Astrocyte (in vitro differentiated cells and primary cell): ENCODE measurements around the gene ATXN10. TPM values are rescaled to one million over a fixed set of nuclear protein-coding genes. Genes with fewer than 3 reads are reported as not detected.

Source experiments
- DNase-seq: peaks from one replicate; pipeline ENCODE4 v3.0.0-alpha.2; 2010; ENCODE audit warnings: low read depth
- FAIRE-seq: peaks from 2 replicates; lab custom pipeline; 2011; peaks lifted over from hg19 to GRCh38; lab: Jason Lieb, UNC
- H2AFZ ChIP-seq: 2 replicates; pipeline ENCODE4 v1.6.0; 2012; ENCODE audit warnings: low read depth, low read length, inconsistent platforms
- H3K27ac ChIP-seq: 2 replicates; pipeline ENCODE4 v1.5.1; 2011; ENCODE audit warnings: low read depth, low read length, inconsistent platforms
- H3K27me3 ChIP-seq: 2 replicates; pipeline ENCODE4 v1.6.0; 2011; ENCODE audit warnings: low read length, inconsistent platforms; ENCODE audit not compliant: insufficient read depth
- H3K36me3 ChIP-seq: 2 replicates; pipeline ENCODE4 v1.5.1; 2011; ENCODE audit warnings: low read length, inconsistent platforms; ENCODE audit not compliant: insufficient read depth
- H3K4me1 ChIP-seq: 2 replicates; pipeline ENCODE4 v1.5.1; 2011; ENCODE audit warnings: low read length, inconsistent platforms; ENCODE audit not compliant: insufficient read depth
- H3K4me2 ChIP-seq: 2 replicates; pipeline ENCODE4 v1.6.0; 2012; ENCODE audit warnings: low read length, inconsistent platforms
- H3K4me3 ChIP-seq: 2 replicates; pipeline ENCODE4 v1.5.1; 2011; ENCODE audit warnings: low read depth, mild to moderate bottlenecking, low read length, inconsistent platforms; ENCODE audit not compliant: insufficient read depth
- H3K79me2 ChIP-seq: 2 replicates; pipeline ENCODE4 v1.6.0; 2012; ENCODE audit warnings: mild to moderate bottlenecking, low read length, inconsistent platforms; ENCODE audit not compliant: insufficient read depth
- H3K9ac ChIP-seq: 2 replicates; pipeline ENCODE4 v1.6.0; 2012; ENCODE audit warnings: mild to moderate bottlenecking, low read length, inconsistent platforms
- H3K9me3 ChIP-seq: 2 replicates; pipeline ENCODE4 v1.5.1; 2012; ENCODE audit warnings: low read depth, mild to moderate bottlenecking, low read length, inconsistent platforms; ENCODE audit not compliant: insufficient read depth
- H4K20me1 ChIP-seq: 2 replicates; pipeline ENCODE4 v1.6.0; 2012; ENCODE audit warnings: low read length, inconsistent platforms; ENCODE audit not compliant: insufficient read depth
- H3K27ac Mint-ChIP-seq: one replicate; pipeline ENCODE4 v1.8.0; 2021; ENCODE audit warnings: mild to moderate bottlenecking, mixed read lengths; ENCODE audit not compliant: unreplicated experiment
- H3K27me3 Mint-ChIP-seq: one replicate; pipeline ENCODE4 v1.8.0; 2021; ENCODE audit warnings: low read depth, mixed read lengths; ENCODE audit not compliant: unreplicated experiment
- H3K36me3 Mint-ChIP-seq: one replicate; pipeline ENCODE4 v1.8.0; 2021; ENCODE audit warnings: low read depth, mixed read lengths; ENCODE audit not compliant: unreplicated experiment
- H3K4me1 Mint-ChIP-seq: one replicate; pipeline ENCODE4 v1.8.0; 2021; ENCODE audit warnings: low read depth, mixed read lengths; ENCODE audit not compliant: unreplicated experiment
- H3K4me3 Mint-ChIP-seq: one replicate; pipeline ENCODE4 v1.8.0; 2021; ENCODE audit warnings: mild to moderate bottlenecking, moderate library complexity, mixed read lengths; ENCODE audit not compliant: unreplicated experiment
- H3K9me3 Mint-ChIP-seq: one replicate; pipeline ENCODE4 v1.8.0; 2021; ENCODE audit warnings: mild to moderate bottlenecking, mixed read lengths; ENCODE audit not compliant: unreplicated experiment
- CTCF ChIP-seq: IDR thresholded peaks from 2 replicates; pipeline ENCODE4 v1.5.1; 2011; ENCODE audit warnings: low read depth, mild to moderate bottlenecking, inconsistent platforms, low read length, moderate library complexity; ENCODE audit not compliant: insufficient read depth
- EZH2 ChIP-seq: IDR thresholded peaks from 2 replicates; pipeline ENCODE4 v1.6.1; 2012; ENCODE audit warnings: mild to moderate bottlenecking, low read length, inconsistent platforms; ENCODE audit not compliant: insufficient read depth
- total RNA-seq: library from RNA; stranded (reverse); gene quantifications from 2 replicates; pipeline ENCODE4 v1.2.1, GENCODE V29; 2021

Gene ATXN10
- total RNA-seq, 1 donor from 2014 or later = 195 TPM

- no peak for TF ChIP-seq EZH2
- no peak for TF ChIP-seq CTCF
- Mint-ChIP-seq H3K36me3 (peaks cover 9% of the 10 kb centered on the region), H3K27ac (no peak overlapping the region)
These were observed 146.2 kb downstream of the ATXN10 start for GRCh38 chr22:45817745-45818423.

GRCh38 chr22:45818424-45819085, 146.9 kb downstream of the ATXN10 start:
- TF ChIP-seq EZH2 (no peak), CTCF (no peak)
- Histone ChIP-seq H3K36me3 (peaks cover 10% of the 10 kb centered on the region), H4K20me1 (peaks cover 24% of the 10 kb centered on the region), H3K27me3 (no peaks in the 10 kb centered on the region), H3K27ac (no peak overlapping the region), H3K4me1 (peaks cover 5% of the 10 kb centered on the region), H3K4me2 (no peak overlapping the region), H3K79me2 (peaks cover 9% of the 10 kb centered on the region), H3K4me3 (no peak overlapping the region), H3K9me3 (no peaks in the 10 kb centered on the region), H2AFZ (no peak overlapping the region), H3K9ac (no peak overlapping the region)
- Mint-ChIP-seq H3K27ac (no peak overlapping the region), H3K9me3 (no peaks in the 10 kb centered on the region), H3K36me3 (peaks cover 12% of the 10 kb centered on the region), H3K27me3 (no peaks in the 10 kb centered on the region), H3K4me1 (peaks cover 10% of the 10 kb centered on the region), H3K4me3 (no peak overlapping the region)
- no peak for DNase-seq
- no peak for FAIRE-seq

More at GRCh38 chr22:45817745-45818423, 146.2 kb downstream of the ATXN10 start:
- H3K4me2 ChIP-seq = no peak overlapping the region
- DNase-seq (peak; percentile 27), FAIRE-seq (no peak)
- H2AFZ ChIP-seq = no peak overlapping the region
- no peaks in the 10 kb centered on the region for H3K27me3 Mint-ChIP-seq
- peaks cover 9% of the 10 kb centered on the region for H3K79me2 ChIP-seq
- peaks cover 24% of the 10 kb centered on the region for H4K20me1 ChIP-seq
- no peaks in the 10 kb centered on the region for H3K9me3 ChIP-seq
- H3K4me3 ChIP-seq = no peak overlapping the region
- no peak overlapping the region for H3K27ac ChIP-seq
- peaks cover 10% of the 10 kb centered on the region for H3K4me1 Mint-ChIP-seq
- H3K27me3 ChIP-seq = no peaks in the 10 kb centered on the region
- no peaks in the 10 kb centered on the region for H3K9me3 Mint-ChIP-seq
- H3K9ac ChIP-seq = no peak overlapping the region
- H3K4me3 Mint-ChIP-seq = no peak overlapping the region
- peaks cover 10% of the 10 kb centered on the region for H3K36me3 ChIP-seq
- H3K4me1 ChIP-seq = peaks cover 5% of the 10 kb centered on the region

GRCh38 chr22:45819305-45819704, 147.7 kb downstream of the ATXN10 start:
- Histone ChIP-seq H3K4me2 (no peak overlapping the region), H4K20me1 (peaks cover 24% of the 10 kb centered on the region), H3K36me3 (peaks cover 9% of the 10 kb centered on the region), H3K79me2 (peaks cover 14% of the 10 kb centered on the region), H2AFZ (no peak overlapping the region), H3K9ac (no peak overlapping the region), H3K27me3 (no peaks in the 10 kb centered on the region), H3K9me3 (no peaks in the 10 kb centered on the region), H3K4me3 (no peak overlapping the region), H3K4me1 (peaks cover 5% of the 10 kb centered on the region), H3K27ac (no peak overlapping the region)
- no peak for DNase-seq
- Mint-ChIP-seq H3K4me1 (peaks cover 10% of the 10 kb centered on the region), H3K9me3 (no peaks in the 10 kb centered on the region), H3K4me3 (no peak overlapping the region), H3K27me3 (no peaks in the 10 kb centered on the region), H3K27ac (no peak overlapping the region), H3K36me3 (peaks cover 17% of the 10 kb centered on the region)
- FAIRE-seq = no peak
- TF ChIP-seq CTCF (no peak), EZH2 (no peak)
